ENCODE results near the gene MAML3.

Gene MAML3

GRCh38 chr4:140044337-140044902, 109.6 kb downstream of the MAML3 start:
- no peak for DNase-seq (ENCODE audit: low spot score)
- Mint-ChIP-seq H3K27me3 (ENCODE audit: low read depth) (peaks cover 48% of the 10 kb centered on the region), H3K9me3 (no peaks in the 10 kb centered on the region), H3K27ac (no peak overlapping the region), H3K4me1 (ENCODE audit: low read depth) (peaks cover 20% of the 10 kb centered on the region), H3K36me3 (ENCODE audit: low read depth) (no peaks in the 10 kb centered on the region), H3K4me3 (no peak overlapping the region)

DNA sequence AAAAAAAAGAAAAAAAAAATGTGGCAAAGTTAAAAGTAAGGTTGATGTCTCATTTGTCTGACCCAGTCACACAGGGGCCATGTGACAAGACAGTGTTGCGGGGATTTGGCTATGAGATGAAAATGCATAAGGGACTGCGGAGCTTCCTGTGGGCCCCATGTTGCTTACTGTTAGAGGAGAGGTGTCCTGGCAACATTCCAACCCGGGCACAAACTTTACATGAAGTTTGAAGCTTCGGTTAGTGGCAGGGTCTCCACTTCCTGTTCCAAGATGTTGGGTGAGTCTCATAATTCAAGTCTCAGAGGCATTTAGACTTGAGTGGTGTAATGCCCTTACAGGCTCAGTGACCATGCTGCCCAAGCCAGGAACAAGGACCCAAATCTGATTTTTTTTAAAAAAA, 111.3 kb downstream of the MAML3 start:
- H3K9me3 Mint-ChIP-seq: no peaks in the 10 kb centered on the region
- peaks cover 34% of the 10 kb centered on the region for H3K27me3 Mint-ChIP-seq (ENCODE audit: low read depth)
- no peak overlapping the region for H3K4me3 Mint-ChIP-seq
- peaks cover 10% of the 10 kb centered on the region for H3K4me1 Mint-ChIP-seq (ENCODE audit: low read depth)
- H3K27ac Mint-ChIP-seq: no peak overlapping the region
- H3K36me3 Mint-ChIP-seq (ENCODE audit: low read depth): no peaks in the 10 kb centered on the region
- no peak for DNase-seq (ENCODE audit: low spot score)

GRCh38 chr4:140038031-140038533, 115.9 kb downstream of the MAML3 start:
- Mint-ChIP-seq H3K36me3 (ENCODE audit: low read depth) (no peaks in the 10 kb centered on the region), H3K4me1 (ENCODE audit: low read depth) (peaks cover 3% of the 10 kb centered on the region), H3K27ac (no peak overlapping the region), H3K4me3 (no peak overlapping the region), H3K27me3 (ENCODE audit: low read depth) (peaks cover 22% of the 10 kb centered on the region), H3K9me3 (no peaks in the 10 kb centered on the region)
- DNase-seq (ENCODE audit: low spot score): no peak

GRCh38 chr4:140037353-140038030, 116.5 kb downstream of the MAML3 start:
- peaks cover 3% of the 10 kb centered on the region for H3K4me1 Mint-ChIP-seq (ENCODE audit: low read depth)
- no peaks in the 10 kb centered on the region for H3K36me3 Mint-ChIP-seq (ENCODE audit: low read depth)
- no peak overlapping the region for H3K4me3 Mint-ChIP-seq
- no peak overlapping the region for H3K27ac Mint-ChIP-seq
- no peaks in the 10 kb centered on the region for H3K9me3 Mint-ChIP-seq
- DNase-seq (ENCODE audit: low spot score): no peak
- peaks cover 21% of the 10 kb centered on the region for H3K27me3 Mint-ChIP-seq (ENCODE audit: low read depth)

GRCh38 chr4:140031706-140032105, 122.3 kb downstream of the MAML3 start:
- Mint-ChIP-seq H3K27me3 (ENCODE audit: low read depth) (peaks cover 50% of the 10 kb centered on the region), H3K27ac (no peak overlapping the region), H3K4me1 (ENCODE audit: low read depth) (no peaks in the 10 kb centered on the region), H3K4me3 (no peak overlapping the region), H3K36me3 (ENCODE audit: low read depth) (no peaks in the 10 kb centered on the region), H3K9me3 (no peaks in the 10 kb centered on the region)
- no peak for DNase-seq (ENCODE audit: low spot score)

- Mint-ChIP-seq H3K9me3 (no peaks in the 10 kb centered on the region), H3K27me3 (ENCODE audit: low read depth) (peaks cover 47% of the 10 kb centered on the region), H3K27ac (no peak overlapping the region), H3K36me3 (ENCODE audit: low read depth) (no peaks in the 10 kb centered on the region), H3K4me1 (ENCODE audit: low read depth) (no peaks in the 10 kb centered on the region), H3K4me3 (no peak overlapping the region)
- no peak for DNase-seq (ENCODE audit: low spot score)
These were observed 122.9 kb downstream of the MAML3 start for GRCh38 chr4:140031061-140031460.

GRCh38 chr4:140028676-140029517, 125.1 kb downstream of the MAML3 start:
- Mint-ChIP-seq H3K27me3 (ENCODE audit: low read depth) (peaks cover 51% of the 10 kb centered on the region), H3K9me3 (no peaks in the 10 kb centered on the region), H3K4me1 (ENCODE audit: low read depth) (no peaks in the 10 kb centered on the region), H3K36me3 (ENCODE audit: low read depth) (no peaks in the 10 kb centered on the region), H3K27ac (no peak overlapping the region), H3K4me3 (no peak overlapping the region)
- DNase-seq (ENCODE audit: low spot score): no peak

- H3K9me3 Mint-ChIP-seq: no peaks in the 10 kb centered on the region
- no peak for DNase-seq (ENCODE audit: low spot score)
- no peak overlapping the region for H3K4me3 Mint-ChIP-seq
- no peak overlapping the region for H3K27ac Mint-ChIP-seq
- H3K27me3 Mint-ChIP-seq (ENCODE audit: low read depth): peaks cover 49% of the 10 kb centered on the region
- H3K36me3 Mint-ChIP-seq (ENCODE audit: low read depth): no peaks in the 10 kb centered on the region
- H3K4me1 Mint-ChIP-seq (ENCODE audit: low read depth): no peaks in the 10 kb centered on the region
These were observed 125.9 kb downstream of the MAML3 start for GRCh38 chr4:140028101-140028500.

DNA sequence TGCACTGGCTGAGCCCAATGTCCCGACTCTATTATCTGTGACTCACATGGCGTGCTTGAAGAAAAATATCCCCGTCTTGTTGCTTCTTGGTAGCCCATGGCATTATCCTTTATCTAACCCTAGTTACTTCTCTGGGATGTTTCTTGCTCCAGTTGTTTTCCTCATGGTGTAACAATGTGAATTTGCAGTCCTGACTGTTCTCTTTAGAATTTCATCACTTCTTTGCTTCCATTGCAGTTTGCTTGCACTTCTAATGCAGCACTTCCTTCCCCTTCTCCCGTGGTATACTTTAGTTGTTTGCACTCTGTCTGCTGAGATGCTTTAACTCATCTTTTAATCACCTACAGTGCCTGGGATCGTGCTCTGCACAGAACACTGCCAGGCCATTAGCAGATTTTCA, 126.9 kb downstream of the MAML3 start:
- Mint-ChIP-seq H3K9me3 (no peaks in the 10 kb centered on the region), H3K4me3 (no peak overlapping the region), H3K27me3 (ENCODE audit: low read depth) (peaks cover 53% of the 10 kb centered on the region), H3K4me1 (ENCODE audit: low read depth) (no peaks in the 10 kb centered on the region), H3K36me3 (ENCODE audit: low read depth) (no peaks in the 10 kb centered on the region), H3K27ac (no peak overlapping the region)
- no peak for DNase-seq (ENCODE audit: low spot score)

DNA sequence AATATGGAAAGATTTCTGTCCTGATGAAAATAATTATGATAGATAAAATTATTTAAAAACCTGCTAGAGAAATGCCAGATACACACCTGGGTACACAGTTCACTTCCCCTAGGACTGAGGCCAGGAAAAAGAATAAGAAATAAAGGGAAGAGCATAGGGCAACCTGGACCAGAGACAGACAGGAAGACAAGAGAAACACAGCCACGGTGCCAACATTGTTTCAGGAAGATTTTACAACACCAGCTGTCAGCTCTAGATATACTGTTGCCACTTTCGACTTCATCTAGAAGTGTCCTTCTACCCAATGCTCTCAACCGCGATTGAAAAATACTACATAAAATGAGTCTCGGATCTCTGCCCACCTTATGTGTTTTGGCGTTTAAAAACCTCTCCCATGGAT, 128.5 kb downstream of the MAML3 start:
- H3K36me3 Mint-ChIP-seq (ENCODE audit: low read depth): no peaks in the 10 kb centered on the region
- no peak for DNase-seq (ENCODE audit: low spot score)
- peaks cover 48% of the 10 kb centered on the region for H3K27me3 Mint-ChIP-seq (ENCODE audit: low read depth)
- H3K4me3 Mint-ChIP-seq: no peak overlapping the region
- no peak overlapping the region for H3K27ac Mint-ChIP-seq
- no peaks in the 10 kb centered on the region for H3K9me3 Mint-ChIP-seq
- H3K4me1 Mint-ChIP-seq (ENCODE audit: low read depth): no peaks in the 10 kb centered on the region

DNA sequence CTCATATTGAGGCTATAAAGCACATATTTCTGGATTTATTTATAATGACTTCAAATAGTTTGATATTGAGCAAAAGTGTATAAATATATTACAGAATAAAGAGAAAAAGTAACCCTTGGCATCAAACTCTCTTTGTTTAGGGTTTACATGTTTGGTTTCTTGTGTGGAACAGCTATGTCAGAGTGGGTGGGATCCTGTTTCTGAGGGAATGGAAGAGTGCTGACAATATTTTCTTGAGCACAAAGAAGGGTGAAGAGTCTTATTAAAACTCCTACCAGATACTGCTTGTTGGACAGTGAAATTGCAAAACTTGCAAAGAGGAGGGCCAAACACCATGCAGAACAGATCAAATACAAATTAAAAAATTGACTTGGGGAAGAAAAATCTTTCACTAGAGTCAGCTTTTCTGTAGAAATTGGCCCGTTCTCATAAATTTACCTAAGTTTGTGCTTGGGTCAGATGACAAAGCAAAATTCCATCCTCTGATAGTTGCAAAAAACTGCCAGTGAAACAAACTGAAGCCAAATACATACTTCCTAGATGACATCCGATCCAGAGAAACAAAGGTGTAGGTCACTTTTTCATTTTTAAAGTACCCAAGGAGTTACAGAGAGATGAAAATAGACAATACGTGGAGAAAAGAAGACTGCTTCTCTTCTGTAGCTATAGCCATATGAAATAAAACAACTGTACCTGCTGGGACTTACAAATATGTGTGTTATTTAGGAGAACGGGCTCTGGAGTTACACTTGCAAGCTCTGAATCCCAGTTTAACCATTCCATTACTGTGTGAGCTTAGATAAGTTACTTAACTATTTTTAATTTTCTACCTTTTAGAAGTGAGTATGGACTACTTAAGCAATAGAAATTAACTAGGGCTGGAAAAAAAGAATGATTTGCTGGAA, 133.3 kb downstream of the MAML3 start:
- H3K36me3 Mint-ChIP-seq (ENCODE audit: low read depth): no peaks in the 10 kb centered on the region
- H3K4me3 Mint-ChIP-seq: no peak overlapping the region
- peaks cover 46% of the 10 kb centered on the region for H3K27me3 Mint-ChIP-seq (ENCODE audit: low read depth)
- H3K9me3 Mint-ChIP-seq: no peaks in the 10 kb centered on the region
- DNase-seq (ENCODE audit: low spot score): no peak
- peaks cover 2% of the 10 kb centered on the region for H3K4me1 Mint-ChIP-seq (ENCODE audit: low read depth)
- H3K27ac Mint-ChIP-seq: no peak overlapping the region

DNA sequence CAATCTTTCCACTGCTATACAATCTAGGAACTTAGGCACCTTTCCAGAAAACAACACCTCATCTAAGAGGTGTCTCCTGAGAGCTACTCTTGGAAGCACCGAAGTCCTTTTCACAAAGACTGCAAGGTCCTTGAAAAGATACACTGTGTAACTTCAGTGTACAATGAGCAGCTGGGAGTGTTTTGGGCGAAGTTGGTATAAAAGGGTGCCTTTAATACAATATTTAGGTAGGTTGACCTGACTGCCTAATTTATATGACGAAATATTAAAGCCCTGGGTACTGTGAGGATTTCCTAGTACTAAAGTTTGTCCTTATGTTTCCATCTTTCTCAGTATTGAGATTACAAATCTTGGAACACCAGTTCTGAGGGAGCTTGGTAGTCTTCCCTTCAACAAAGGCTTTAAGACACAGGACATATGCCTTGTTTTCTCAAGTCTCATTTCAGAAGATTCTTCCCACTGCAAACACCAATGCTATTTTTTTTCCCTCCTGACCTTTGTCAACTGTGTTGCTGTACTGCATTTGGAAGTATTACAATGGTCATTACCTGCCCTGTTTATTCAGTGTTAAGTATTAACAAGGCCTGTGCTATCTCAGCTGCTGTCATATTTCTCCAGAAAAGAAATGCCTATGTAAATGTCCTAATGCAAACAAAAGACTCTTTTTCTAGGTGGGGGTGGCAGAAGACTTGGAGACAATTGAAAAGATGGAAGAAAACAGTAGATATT, 134.2 kb downstream of the MAML3 start:
- H3K4me3 Mint-ChIP-seq: no peak overlapping the region
- H3K27ac Mint-ChIP-seq: no peak overlapping the region
- peaks cover 44% of the 10 kb centered on the region for H3K27me3 Mint-ChIP-seq (ENCODE audit: low read depth)
- H3K4me1 Mint-ChIP-seq (ENCODE audit: low read depth): peaks cover 2% of the 10 kb centered on the region
- no peaks in the 10 kb centered on the region for H3K9me3 Mint-ChIP-seq
- no peak for DNase-seq (ENCODE audit: low spot score)
- no peaks in the 10 kb centered on the region for H3K36me3 Mint-ChIP-seq (ENCODE audit: low read depth)
